Suprapubic skin (tissue), 3 donors: ENCODE data around the gene BRD2.

Experiments
- EP300 ChIP-seq: sonication (generic); formaldehyde crosslinking; IDR thresholded peaks from one replicate; pipeline ENCODE4 v1.6.1; 2017; ENCODE audit warnings: antibody characterized with exemption
- TF ChIP-seq, protein P1 (sequence below), 2 donors: fragments of 200-600 bp in 1 of 2; fragments of 450-650 bp in 1 of 2; sonication (generic) in 1 of 2; IDR thresholded peaks; one replicate each; pipeline ENCODE4 v1.5.1; 2016 to 2019; ENCODE audit warnings: antibody characterized with exemption in 2 of 2, mild to moderate bottlenecking in 1 of 2, moderate library complexity in 1 of 2

DNA sequence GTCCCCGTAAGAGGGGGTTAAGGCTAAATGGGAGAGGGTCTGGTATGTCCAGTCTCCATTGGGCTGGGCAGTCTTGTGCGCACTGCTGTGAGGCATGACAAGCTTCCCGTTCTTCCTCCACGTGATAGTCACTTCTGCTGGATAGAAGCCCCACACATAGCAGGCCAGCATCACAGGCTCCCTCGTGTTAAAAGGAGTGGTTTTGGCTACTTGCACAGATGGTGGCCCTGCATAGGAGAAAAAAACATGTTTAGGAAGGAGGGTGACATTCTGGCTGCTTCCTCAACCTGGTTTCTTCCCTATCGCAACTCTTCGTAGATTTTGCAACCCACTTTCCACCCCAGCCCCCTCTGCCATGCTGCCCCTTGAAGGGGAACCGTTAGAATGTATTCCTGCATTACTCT lies 31.2 kb upstream of the BRD2 start:
- TF ChIP-seq, protein P1, sequence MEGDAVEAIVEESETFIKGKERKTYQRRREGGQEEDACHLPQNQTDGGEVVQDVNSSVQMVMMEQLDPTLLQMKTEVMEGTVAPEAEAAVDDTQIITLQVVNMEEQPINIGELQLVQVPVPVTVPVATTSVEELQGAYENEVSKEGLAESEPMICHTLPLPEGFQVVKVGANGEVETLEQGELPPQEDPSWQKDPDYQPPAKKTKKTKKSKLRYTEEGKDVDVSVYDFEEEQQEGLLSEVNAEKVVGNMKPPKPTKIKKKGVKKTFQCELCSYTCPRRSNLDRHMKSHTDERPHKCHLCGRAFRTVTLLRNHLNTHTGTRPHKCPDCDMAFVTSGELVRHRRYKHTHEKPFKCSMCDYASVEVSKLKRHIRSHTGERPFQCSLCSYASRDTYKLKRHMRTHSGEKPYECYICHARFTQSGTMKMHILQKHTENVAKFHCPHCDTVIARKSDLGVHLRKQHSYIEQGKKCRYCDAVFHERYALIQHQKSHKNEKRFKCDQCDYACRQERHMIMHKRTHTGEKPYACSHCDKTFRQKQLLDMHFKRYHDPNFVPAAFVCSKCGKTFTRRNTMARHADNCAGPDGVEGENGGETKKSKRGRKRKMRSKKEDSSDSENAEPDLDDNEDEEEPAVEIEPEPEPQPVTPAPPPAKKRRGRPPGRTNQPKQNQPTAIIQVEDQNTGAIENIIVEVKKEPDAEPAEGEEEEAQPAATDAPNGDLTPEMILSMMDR (IDR thresholded peaks at IDR 0.05) = no peak
- TF ChIP-seq EP300 = no peak
